ENCODE measurements around the gene PTPRG. TPM values are rescaled to one million over a fixed set of nuclear protein-coding genes. Genes with fewer than 3 reads are reported as not detected.

Gene PTPRG
- total RNA-seq, 1 experiment from 2014 or later, result 69.3 TPM

GRCh38 chr3:62024882-62025281 lies 463.5 kb downstream of the PTPRG start:
- H2BK12ac ChIP-seq (ENCODE audit: insufficient read length, low read depth, low read length), result no peak overlapping the region
- H4K5ac ChIP-seq (ENCODE audit: insufficient read length, low read depth, low read length), result no peak overlapping the region
- no peak overlapping the region for H2BK15ac ChIP-seq (ENCODE audit: low read depth, low read length)
- H3K4me1 Mint-ChIP-seq, result peaks cover 18 to 33% of the 10 kb centered on the region in 2 experiments
- no peaks in the 10 kb centered on the region for H3K79me1 ChIP-seq (ENCODE audit: insufficient read depth, low read depth, low read length, poor library complexity, severe bottlenecking)
- no peaks in the 10 kb centered on the region; the same call in 1 of the 2 replicates for H3K4me1 ChIP-seq (ENCODE audit: insufficient read depth, low read length)
- H3K27me3 ChIP-seq (ENCODE audit: insufficient read depth, low read length), result no peaks in the 10 kb centered on the region
- H3K79me2 ChIP-seq (ENCODE audit: insufficient read depth, low read length), result no peaks in the 10 kb centered on the region
- no peaks in the 10 kb centered on the region for H3K9me3 ChIP-seq (ENCODE audit: control insufficient read depth, low read depth, low read length)
- peaks cover 4% of the 10 kb centered on the region for H4K20me1 ChIP-seq (ENCODE audit: control insufficient read depth, insufficient read depth, insufficient read length)
- H3T11ph ChIP-seq (ENCODE audit: low read length), result no peak overlapping the region
- H2AFZ ChIP-seq (ENCODE audit: low read length), result no peak overlapping the region
- H4K91ac ChIP-seq (ENCODE audit: insufficient read length, low read depth, low read length), result no peak overlapping the region
- H2BK20ac ChIP-seq (ENCODE audit: low read depth, low read length, poor library complexity, severe bottlenecking), result no peak overlapping the region
- no peak overlapping the region for H4K8ac ChIP-seq (replicated peaks; ENCODE audit: insufficient read length, low read depth, low read length)
- no peak for TF ChIP-seq CTCF (conservative IDR thresholded peaks at IDR 0.05)
- H3K23ac ChIP-seq (ENCODE audit: insufficient read length, low read depth, low read length), result no peak overlapping the region
- no peak for DNase-seq
- H3K23me2 ChIP-seq (ENCODE audit: insufficient read length, low read depth, low read length, poor library complexity, severe bottlenecking), result no peaks in the 10 kb centered on the region
- no peak overlapping the region for H3K4me2 ChIP-seq (ENCODE audit: insufficient read depth, insufficient read length, low read length)
- H3K36me3 Mint-ChIP-seq (ENCODE audit: insufficient read depth in 1 of 3, low read depth in 3 of 3), result peaks cover 0 to 3% (median 0%) of the 10 kb centered on the region in 3 experiments; a peak in 1 of 7 replicates
- no peak overlapping the region for H2AK5ac ChIP-seq (ENCODE audit: insufficient read length, low read length)
- H3K9ac ChIP-seq (ENCODE audit: extremely low read depth, insufficient read length, low read length), result no peak overlapping the region
- no peaks in the 10 kb centered on the region for H3K27me3 Mint-ChIP-seq (ENCODE audit: low read depth)
- H2BK5ac ChIP-seq (ENCODE audit: insufficient read length, low read length), result no peak overlapping the region
- no peaks in the 10 kb centered on the region for H3K9me3 Mint-ChIP-seq
- no peak overlapping the region for H3K27ac ChIP-seq (ENCODE audit: insufficient read length, low read depth, low read length)
- H3K56ac ChIP-seq (ENCODE audit: insufficient read length, low read depth, low read length), result no peak overlapping the region
- no peak overlapping the region for H3K4ac ChIP-seq (ENCODE audit: low read depth, low read length)
- H3K14ac ChIP-seq (ENCODE audit: insufficient read depth, low read length), result no peak overlapping the region
- H3K4me3 Mint-ChIP-seq, result no peak overlapping the region
- H2BK120ac ChIP-seq (ENCODE audit: low read depth, low read length, poor library complexity, severe bottlenecking), result no peak overlapping the region
- no peak overlapping the region for H3K27ac Mint-ChIP-seq
- H3K18ac ChIP-seq (ENCODE audit: insufficient read length, low read depth, low read length), result no peak overlapping the region
- WGBS (ENCODE audit: extremely low coverage, insufficient read length, low lambda C conversion rate), result no CpG with 5 or more reads among the region's 3 CpGs
